Psoas muscle (tissue), 8 donors: ENCODE results near the gene ACSS2. TPM values are rescaled to one million over a fixed set of nuclear protein-coding genes. Genes with fewer than 3 reads are reported as not detected.

Experiments used
- ATAC-seq, 4 donors: fragments of 200-7000 bp; cut with Tn5 transposase; one replicate each; pipeline ENCODE4 v1.9.1; 2020; ENCODE audit warnings: moderate library complexity in 3 of 4, mild to moderate bottlenecking in 2 of 4
- DNase-seq, 2 donors: peaks; one replicate each; pipeline ENCODE4 v3.0.0-alpha.2; 2020
- H3K27ac ChIP-seq: fragments of 200-600 bp; one replicate; pipeline ENCODE4 v1.8.0; 2022
- H3K27me3 ChIP-seq, 3 donors: fragments of 200-600 bp in 1 of 3; one replicate each; pipeline versions ENCODE4 v1.6.1 to v1.8.0; 2013 to 2022; ENCODE audit warnings: low read length in 2 of 3, mild to moderate bottlenecking in 2 of 3, moderate library complexity in 1 of 3; ENCODE audit not compliant: insufficient read depth in 3 of 3
- H3K36me3 ChIP-seq, 2 donors: fragments of 200-600 bp in 1 of 2; one replicate each; pipeline versions ENCODE4 v1.6.1 to v1.8.0; 2013 to 2022; ENCODE audit warnings: low read depth in 1 of 2, mild to moderate bottlenecking in 1 of 2, moderate library complexity in 1 of 2; ENCODE audit not compliant: insufficient read depth in 1 of 2
- H3K4me1 ChIP-seq: fragments of 200-600 bp; one replicate; pipeline ENCODE4 v1.8.0; 2022
- H3K4me3 ChIP-seq: fragments of 200-600 bp; one replicate; pipeline ENCODE4 v1.8.0; 2022; ENCODE audit warnings: mild to moderate bottlenecking
- H3K9me3 ChIP-seq: fragments of 200-600 bp; one replicate; pipeline ENCODE4 v1.8.0; 2022
- WGBS, 3 donors: extraction: QIAGEN DNeasy Blood & Tissue Kit; methylation state at CpG; one replicate each; pipeline versions ENCODE4 v1.1.6 to v1.1.7; 2013; 5-methylcytosine and 5-hydroxymethylcytosine counted together
- intact Hi-C, 2 donors: fragments of 100-400 bp; cut with DNase I; formaldehyde crosslinking; loops; one replicate each; pipeline versions ENCODE4 v1.11.0 to v1.14.2; 2022
- polyA plus RNA-seq, 3 donors: library from polyadenylated mRNA; stranded (reverse); fragments of 200-250 nt; gene quantifications; one replicate each; pipeline ENCODE4 v1.2.3, GENCODE V29; 2013
- total RNA-seq, 4 donors: library from RNA; stranded (reverse); fragmentation: NEBNext Ultra II Directional in 2 of 4; extraction: Animal tissue kit (Norgen Biotek cat#: 25700) in 2 of 4; gene quantifications; one replicate each; pipeline versions ENCODE4 v1.2.1 to v1.2.4, GENCODE V29; 2021 to 2023
- TF ChIP-seq, protein P1 (sequence below): fragments of 200-600 bp; IDR thresholded peaks from one replicate; pipeline ENCODE4 v1.8.0; 2022; ENCODE audit warnings: antibody characterized with exemption
- donor health status: healthy with polysubstance abuse.
- donor health status: DM: no; HTN: no; CAD: no; lungs with moderate emphysema.
- donor health status: Bipolar disorder and iron deficiency.
- donor health status: healthy.
- donor health status: DM: yes; HTN: yes; CAD: no.
- donor health status: DM: no; HTN: no; CAD: no.
- donor health status: DM: no; HTN: no; CAD: no.
- donor health status: DM: yes; HTN: yes; CAD: no.

ACSS2 gene
- total and polyA plus RNA-seq, 7 donors = 15.9 to 161 (median 106) TPM

DNA sequence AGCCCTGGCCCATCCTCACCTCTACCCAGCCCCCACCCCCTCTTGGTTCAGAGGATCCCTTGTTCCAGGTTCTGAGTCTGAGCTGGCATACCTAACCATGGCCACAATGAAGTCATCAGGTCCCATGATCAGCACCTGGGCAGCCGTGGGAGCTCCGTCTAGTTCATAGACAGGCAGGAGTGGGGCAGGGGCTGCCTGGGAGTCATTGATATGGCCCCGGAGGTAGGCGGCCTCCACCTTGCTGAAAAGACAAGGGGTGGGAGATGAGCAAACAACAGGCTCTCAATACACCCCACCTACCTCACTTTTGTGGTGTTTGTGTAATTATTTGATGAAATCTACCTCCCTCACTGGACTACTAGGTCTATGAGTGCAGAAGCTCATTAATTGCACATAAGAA, 24.1 kb upstream of the ACSS2 start:
- Histone ChIP-seq H3K36me3 (peaks cover 2 to 96% of the 10 kb centered on the region in 2 donors), H3K4me3 (no peak overlapping the region), H3K27me3 (no peaks in the 10 kb centered on the region), H3K4me1 (no peaks in the 10 kb centered on the region), H3K9me3 (no peaks in the 10 kb centered on the region), H3K27ac (no peak overlapping the region)
- intact Hi-C loops = no loop called here
- TF ChIP-seq, protein P1, sequence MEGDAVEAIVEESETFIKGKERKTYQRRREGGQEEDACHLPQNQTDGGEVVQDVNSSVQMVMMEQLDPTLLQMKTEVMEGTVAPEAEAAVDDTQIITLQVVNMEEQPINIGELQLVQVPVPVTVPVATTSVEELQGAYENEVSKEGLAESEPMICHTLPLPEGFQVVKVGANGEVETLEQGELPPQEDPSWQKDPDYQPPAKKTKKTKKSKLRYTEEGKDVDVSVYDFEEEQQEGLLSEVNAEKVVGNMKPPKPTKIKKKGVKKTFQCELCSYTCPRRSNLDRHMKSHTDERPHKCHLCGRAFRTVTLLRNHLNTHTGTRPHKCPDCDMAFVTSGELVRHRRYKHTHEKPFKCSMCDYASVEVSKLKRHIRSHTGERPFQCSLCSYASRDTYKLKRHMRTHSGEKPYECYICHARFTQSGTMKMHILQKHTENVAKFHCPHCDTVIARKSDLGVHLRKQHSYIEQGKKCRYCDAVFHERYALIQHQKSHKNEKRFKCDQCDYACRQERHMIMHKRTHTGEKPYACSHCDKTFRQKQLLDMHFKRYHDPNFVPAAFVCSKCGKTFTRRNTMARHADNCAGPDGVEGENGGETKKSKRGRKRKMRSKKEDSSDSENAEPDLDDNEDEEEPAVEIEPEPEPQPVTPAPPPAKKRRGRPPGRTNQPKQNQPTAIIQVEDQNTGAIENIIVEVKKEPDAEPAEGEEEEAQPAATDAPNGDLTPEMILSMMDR = no peak
- ATAC-seq (no peak), DNase-seq (no peak)
- 89 to 94% (median 92%) methylated on average over 4 of the region's 4 CpGs for WGBS, 3 donors

- TF ChIP-seq, protein P1 = no peak
- H3K4me3 ChIP-seq = no peak overlapping the region
- whole genome bisulfite sequencing, 3 donors = 72 to 96% (median 90%) methylated on average over 23 to 26 of the region's 26 CpGs
- no peak overlapping the region for H3K27ac ChIP-seq
- no peaks in the 10 kb centered on the region for H3K9me3 ChIP-seq
- H3K4me1 ChIP-seq = peaks cover 25% of the 10 kb centered on the region
- peaks cover 0 to 50% of the 10 kb centered on the region in 2 donors for H3K36me3 ChIP-seq
- no peak for ATAC-seq
- H3K27me3 ChIP-seq = no peaks in the 10 kb centered on the region
- intact Hi-C loops = no loop called here
- DNase-seq = peak in 1 of 2 donors; percentile 57
Measured at GRCh38 chr20:34859367-34859766, 17.0 kb upstream of the ACSS2 start.

GRCh38 chr20:34859826-34860545, 16.4 kb upstream of the ACSS2 start:
- peaks cover 25% of the 10 kb centered on the region for H3K4me1 ChIP-seq
- no peak overlapping the region for H3K27ac ChIP-seq
- H3K27me3 ChIP-seq = no peaks in the 10 kb centered on the region
- ATAC-seq (no peak), DNase-seq (no peak)
- TF ChIP-seq, protein P1 = no peak
- intact Hi-C loops = no loop called here
- H3K4me3 ChIP-seq = no peak overlapping the region
- WGBS, 3 donors = 68 to 86% (median 85%) methylated on average over 8 to 9 of the region's 9 CpGs
- peaks cover 0 to 45% of the 10 kb centered on the region in 2 donors for H3K36me3 ChIP-seq
- no peaks in the 10 kb centered on the region for H3K9me3 ChIP-seq

DNA sequence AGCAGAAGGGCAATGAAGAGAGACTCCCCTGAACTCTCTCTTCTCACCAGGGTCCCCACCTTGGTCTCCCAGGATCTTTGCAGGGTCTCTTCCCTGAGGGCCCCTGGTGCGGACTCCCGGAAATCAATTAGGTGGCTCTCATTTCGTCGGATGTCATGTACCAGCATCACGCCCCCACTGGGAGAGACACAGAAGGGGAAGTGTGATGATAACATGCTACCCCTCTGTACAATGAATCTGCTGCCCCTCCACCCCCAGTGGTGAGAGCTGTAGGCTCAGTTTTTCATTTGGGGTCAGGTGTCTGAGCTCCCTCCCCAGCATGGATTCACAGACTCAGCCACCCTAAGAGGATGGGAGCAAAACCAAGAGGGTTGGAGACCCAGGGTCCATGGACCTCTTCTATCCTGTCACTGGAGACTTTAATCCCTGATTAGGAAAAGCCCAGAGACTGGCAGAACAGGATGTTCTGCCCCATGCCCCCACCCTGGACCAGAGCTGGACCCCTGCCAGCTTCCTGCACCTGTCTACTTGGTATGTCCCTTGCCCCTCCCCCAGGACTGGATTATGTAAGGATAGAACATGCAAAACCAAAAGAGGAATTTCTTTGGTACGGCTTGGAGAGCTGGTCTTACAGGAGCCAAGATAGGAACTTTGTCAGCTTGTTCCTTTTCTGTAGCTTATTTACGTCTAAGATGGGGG, 14.9 kb upstream of the ACSS2 start:
- H3K27me3 ChIP-seq = no peaks in the 10 kb centered on the region
- H3K9me3 ChIP-seq = no peaks in the 10 kb centered on the region
- peak overlapping the region; percentile 48 for H3K27ac ChIP-seq
- peak overlapping the region; percentile 34 for H3K4me3 ChIP-seq
- WGBS, 3 donors = 47 to 77% (median 67%) methylated on average over 7 of the region's 7 CpGs
- peaks cover 0 to 31% of the 10 kb centered on the region in 2 donors for H3K36me3 ChIP-seq
- TF ChIP-seq, protein P1 = no peak
- ATAC-seq (peak; percentile 74 to 83 (median 79)), DNase-seq (peak; percentile 63 to 91)
- intact Hi-C loops = no loop called here
- peaks cover 25% of the 10 kb centered on the region for H3K4me1 ChIP-seq
